Mucosa of descending colon (tissue), 3 donors: ENCODE results near the gene CADM1. TPM values are rescaled to one million over a fixed set of nuclear protein-coding genes. Genes with fewer than 3 reads are reported as not detected.

Experiments used
- ATAC-seq: fragments of 200-7000 bp; cut with Tn5 transposase; one replicate; pipeline ENCODE4 v1.9.1; 2020; ENCODE audit warnings: mild to moderate bottlenecking, moderate library complexity
- DNase-seq, 3 donors: peaks; one replicate each; pipeline ENCODE4 v3.0.0-alpha.2; 2020
- H3K36me3 ChIP-seq: fragments of 200-600 bp; one replicate; pipeline ENCODE4 v1.8.0; 2021; ENCODE audit warnings: low read depth, mild to moderate bottlenecking
- H3K4me1 ChIP-seq: fragments of 200-600 bp; one replicate; pipeline ENCODE4 v1.8.0; 2021; ENCODE audit warnings: low read depth, mild to moderate bottlenecking
- H3K4me3 ChIP-seq: fragments of 200-600 bp; one replicate; pipeline ENCODE4 v1.8.0; 2021; ENCODE audit warnings: mild to moderate bottlenecking
- H3K9me3 ChIP-seq: fragments of 200-600 bp; one replicate; pipeline ENCODE4 v1.8.0; 2021; ENCODE audit warnings: mild to moderate bottlenecking
- CTCF ChIP-seq: fragments of 200-600 bp; IDR thresholded peaks from one replicate; pipeline ENCODE4 v1.8.0; 2022; ENCODE audit warnings: antibody characterized with exemption, mild to moderate bottlenecking
- intact Hi-C, 2 donors: fragments of 100-400 bp; cut with DNase I in 1 of 2; cut with micrococcal nuclease in 1 of 2; formaldehyde crosslinking; loops; one replicate each; pipeline versions ENCODE4 v1.11.0 to v1.11.1; 2022; cut with DNase I, micrococcal nuclease
- total RNA-seq, 3 donors: library from RNA; stranded (reverse); fragmentation: NEBNext Ultra II Directional in 2 of 3; extraction: Animal tissue kit (Norgen Biotek cat#: 25700) in 2 of 3; gene quantifications; one replicate each; pipeline versions ENCODE4 v1.2.1 to v1.2.4, GENCODE V29; 2021 to 2023
- donor health status: DM: no; HTN: no; CAD: no; lungs with moderate emphysema.
- donor health status: DM: no; HTN: no; CAD: no.
- donor health status: DM: no; HTN: yes; CAD: no.

The CADM1 gene
- total RNA-seq, 3 donors from 2014 or later, result 4.3 to 20.2 (median 7.2) TPM

GRCh38 chr11:115548878-115549528 lies 44.8 kb upstream of the CADM1 start:
- DNase-seq (peak in 1 of 3 donors; percentile 29), ATAC-seq (peak; percentile 81)
- intact Hi-C loops, result no loop called here
- H3K4me1 ChIP-seq, result no peaks in the 10 kb centered on the region
- no peak for TF ChIP-seq CTCF
- no peak overlapping the region for H3K4me3 ChIP-seq
- H3K36me3 ChIP-seq, result no peaks in the 10 kb centered on the region
- no peaks in the 10 kb centered on the region for H3K9me3 ChIP-seq

- ATAC-seq, result no peak
- intact Hi-C loops, result no loop called here
- no peak for TF ChIP-seq CTCF
These were observed 41.5 kb upstream of the CADM1 start for GRCh38 chr11:115545581-115546210.

GRCh38 chr11:115544422-115544948 lies 40.3 kb upstream of the CADM1 start:
- DNase-seq (no peak), ATAC-seq (no peak)
- no peak for TF ChIP-seq CTCF
- H3K4me1 ChIP-seq, result no peaks in the 10 kb centered on the region
- H3K36me3 ChIP-seq, result no peaks in the 10 kb centered on the region
- no peak overlapping the region for H3K4me3 ChIP-seq
- no peaks in the 10 kb centered on the region for H3K9me3 ChIP-seq
- intact Hi-C loops, result no loop called here

More at GRCh38 chr11:115545581-115546210, 41.5 kb upstream of the CADM1 start:
- Histone ChIP-seq H3K36me3 (no peaks in the 10 kb centered on the region), H3K9me3 (no peaks in the 10 kb centered on the region), H3K4me1 (no peaks in the 10 kb centered on the region), H3K4me3 (no peak overlapping the region)
- no peak for DNase-seq

- no peak for TF ChIP-seq CTCF
- intact Hi-C loops, result no loop called here
- no peaks in the 10 kb centered on the region for H3K9me3 ChIP-seq
- ATAC-seq (no peak), DNase-seq (no peak)
- no peak overlapping the region for H3K4me3 ChIP-seq
- H3K4me1 ChIP-seq, result no peaks in the 10 kb centered on the region
- no peaks in the 10 kb centered on the region for H3K36me3 ChIP-seq
These were observed 37.3 kb upstream of the CADM1 start for GRCh38 chr11:115541518-115541917.

- H3K4me1 ChIP-seq, result no peaks in the 10 kb centered on the region
- TF ChIP-seq CTCF, result no peak
- H3K36me3 ChIP-seq, result no peaks in the 10 kb centered on the region
- no peak for DNase-seq
- no peak overlapping the region for H3K4me3 ChIP-seq
- no peaks in the 10 kb centered on the region for H3K9me3 ChIP-seq
- no peak for ATAC-seq
- intact Hi-C loops, result no loop called here
These were observed 35.6 kb upstream of the CADM1 start for GRCh38 chr11:115539844-115540243.
